ENCODE data around the gene FKBP5. TPM values are rescaled to one million over a fixed set of nuclear protein-coding genes. Genes with fewer than 3 reads are reported as not detected.

FKBP5 gene
- total RNA-seq, 1 experiment from 2014 or later, result 20.1 TPM

- BruUV-seq (replicated peaks), result no TSS peak
- ChIA-PET CTCF (interaction anchor here (0.7 kb wide), 1 partner anchor 79 kb away, joined by 3 read pairs; no protein-coding TSS in a partner anchor), POLR2A (no interaction called here)
- no peaks in the 10 kb centered on the region for H3K9me3 ChIP-seq
- Mint-ChIP-seq H3K4me1 (ENCODE audit: low read depth, unreplicated experiment) (no peaks in the 10 kb centered on the region), H3K27me3 (ENCODE audit: insufficient read depth, unreplicated experiment) (no peaks in the 10 kb centered on the region), H3K36me3 (ENCODE audit: insufficient read depth, unreplicated experiment) (no peaks in the 10 kb centered on the region), H3K9me3 (ENCODE audit: unreplicated experiment) (no peaks in the 10 kb centered on the region), H3K27ac (ENCODE audit: unreplicated experiment) (no peak overlapping the region), H3K4me3 (ENCODE audit: unreplicated experiment) (no peak overlapping the region)
- H3K4me1 ChIP-seq, result no peaks in the 10 kb centered on the region
- intact Hi-C loops (cut with micrococcal nuclease; ENCODE audit: unreplicated experiment), result no loop called here
- no peaks in the 10 kb centered on the region for H3K36me3 ChIP-seq (ENCODE audit: control insufficient read depth, insufficient read depth, low read length)
- no peak for TF ChIP-seq CTCF (IDR thresholded peaks at IDR 0.05; ENCODE audit: insufficient read depth in 1 of 2, low read depth in 1 of 2, low read length in 1 of 2, severe bottlenecking in 1 of 2, unreplicated experiment in 1 of 2)
- H3K27me3 ChIP-seq (replicated peaks; ENCODE audit: control insufficient read depth, insufficient read depth, low read length), result no peaks in the 10 kb centered on the region
- DNase-seq, result no peak
- H3K4me3 ChIP-seq (ENCODE audit: low read depth, low read length), result no peak overlapping the region
Observed at GRCh38 chr6:35665573-35665972, 23.1 kb downstream of the FKBP5 start.

- POLR2A ChIA-PET, result no interaction called here
- Histone ChIP-seq H3K4me3 (ENCODE audit: low read depth, low read length) (no peak overlapping the region), H3K4me1 (no peaks in the 10 kb centered on the region), H3K27me3 (replicated peaks; ENCODE audit: control insufficient read depth, insufficient read depth, low read length) (no peaks in the 10 kb centered on the region), H3K36me3 (ENCODE audit: control insufficient read depth, insufficient read depth, low read length) (no peaks in the 10 kb centered on the region), H3K9me3 (no peaks in the 10 kb centered on the region)
- CTCF ChIA-PET, result interaction anchor here (0.7 kb wide), 1 partner anchor 78 kb away, joined by 3 read pairs; no protein-coding TSS in a partner anchor
- no peak overlapping the region for H3K4me3 Mint-ChIP-seq (ENCODE audit: unreplicated experiment)
- TF ChIP-seq CTCF (IDR thresholded peaks at IDR 0.05; ENCODE audit: insufficient read depth in 1 of 2, low read depth in 1 of 2, low read length in 1 of 2, severe bottlenecking in 1 of 2, unreplicated experiment in 1 of 2), result no peak
- no TSS peak for BruUV-seq (replicated peaks)
- intact Hi-C loops (cut with micrococcal nuclease; ENCODE audit: unreplicated experiment), result no loop called here
- no peaks in the 10 kb centered on the region for H3K9me3 Mint-ChIP-seq (ENCODE audit: unreplicated experiment)
- DNase-seq, result no peak
- no peaks in the 10 kb centered on the region for H3K4me1 Mint-ChIP-seq (ENCODE audit: low read depth, unreplicated experiment)
- no peaks in the 10 kb centered on the region for H3K36me3 Mint-ChIP-seq (ENCODE audit: insufficient read depth, unreplicated experiment)
- H3K27ac Mint-ChIP-seq (ENCODE audit: unreplicated experiment), result no peak overlapping the region
- no peaks in the 10 kb centered on the region for H3K27me3 Mint-ChIP-seq (ENCODE audit: insufficient read depth, unreplicated experiment)
Observed at GRCh38 chr6:35664945-35665344, 23.8 kb downstream of the FKBP5 start.

- no TSS peak for BruUV-seq (replicated peaks)
- H3K4me1 ChIP-seq, result no peaks in the 10 kb centered on the region
- no peaks in the 10 kb centered on the region for H3K9me3 Mint-ChIP-seq (ENCODE audit: unreplicated experiment)
Observed at GRCh38 chr6:35663447-35664235, 25.1 kb downstream of the FKBP5 start.

More at GRCh38 chr6:35663447-35664235, 25.1 kb downstream of the FKBP5 start:
- no peaks in the 10 kb centered on the region for H3K4me1 Mint-ChIP-seq (ENCODE audit: low read depth, unreplicated experiment)
- Histone ChIP-seq H3K36me3 (ENCODE audit: control insufficient read depth, insufficient read depth, low read length) (no peaks in the 10 kb centered on the region), H3K27me3 (replicated peaks; ENCODE audit: control insufficient read depth, insufficient read depth, low read length) (no peaks in the 10 kb centered on the region), H3K4me3 (ENCODE audit: low read depth, low read length) (no peak overlapping the region), H3K9me3 (no peaks in the 10 kb centered on the region)
- intact Hi-C loops (cut with micrococcal nuclease; ENCODE audit: unreplicated experiment), result no loop called here
- DNase-seq, result no peak
- H3K4me3 Mint-ChIP-seq (ENCODE audit: unreplicated experiment), result no peak overlapping the region
- H3K36me3 Mint-ChIP-seq (ENCODE audit: insufficient read depth, unreplicated experiment), result no peaks in the 10 kb centered on the region
- no peak overlapping the region for H3K27ac Mint-ChIP-seq (ENCODE audit: unreplicated experiment)
- no peaks in the 10 kb centered on the region for H3K27me3 Mint-ChIP-seq (ENCODE audit: insufficient read depth, unreplicated experiment)
- CTCF ChIA-PET, result interaction anchor here (1.1 kb wide), 1 partner anchor 74 kb away, joined by 3 read pairs; no protein-coding TSS in a partner anchor
- POLR2A ChIA-PET, result no interaction called here
- no peak for TF ChIP-seq CTCF (IDR thresholded peaks at IDR 0.05; ENCODE audit: insufficient read depth in 1 of 2, low read depth in 1 of 2, low read length in 1 of 2, severe bottlenecking in 1 of 2, unreplicated experiment in 1 of 2)
